GM21619 (cell line): ENCODE results near the gene SERPINB8.
A peak's percentile ranks its signal among the peaks of the same experiment; 100 is the strongest.

Source experiments
- ATAC-seq: cut with Tn5 transposase; IDR thresholded peaks from one replicate; pipeline ENCODE4 v1.9.1; 2021; ENCODE audit not compliant: unreplicated experiment

SERPINB8 gene

DNA sequence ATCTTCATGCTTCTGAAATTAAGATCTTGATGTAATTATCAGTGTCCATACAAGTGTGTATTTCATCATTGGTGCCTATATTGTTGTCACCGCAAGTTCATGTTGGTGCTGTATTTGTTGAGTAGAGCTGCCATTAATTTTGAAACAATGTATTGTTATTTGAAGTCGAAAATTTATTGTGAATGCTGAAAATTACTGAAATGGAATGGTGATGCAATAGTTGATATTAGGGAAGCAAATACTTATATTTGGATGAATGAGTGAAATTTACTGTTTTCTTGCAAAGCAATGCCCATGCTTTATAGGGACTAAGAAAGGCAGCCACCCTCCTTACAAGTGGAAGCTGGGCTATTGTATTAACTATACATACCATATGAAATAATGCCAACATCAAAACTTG, 41.6 kb downstream of the SERPINB8 start:
- ATAC-seq: no peak

DNA sequence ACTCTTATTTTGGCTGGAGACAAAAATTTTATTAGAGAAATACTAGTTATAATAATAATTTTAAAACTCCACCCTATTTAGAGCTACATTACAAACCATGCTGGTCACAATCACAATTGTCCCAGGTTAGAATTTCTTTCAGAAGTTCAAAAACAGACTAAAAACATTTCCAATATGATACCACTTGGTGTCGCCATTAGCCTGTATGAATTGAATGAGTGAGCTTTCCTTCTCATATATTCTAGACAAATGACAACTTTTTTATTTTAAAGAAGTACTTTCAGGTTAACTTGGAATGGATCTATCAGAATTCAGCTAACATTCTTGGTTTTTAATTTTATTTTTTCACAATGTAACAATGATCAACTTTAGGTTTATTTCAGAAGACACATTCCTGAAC, 48.0 kb downstream of the SERPINB8 start:
- ATAC-seq: peak; percentile 67

DNA sequence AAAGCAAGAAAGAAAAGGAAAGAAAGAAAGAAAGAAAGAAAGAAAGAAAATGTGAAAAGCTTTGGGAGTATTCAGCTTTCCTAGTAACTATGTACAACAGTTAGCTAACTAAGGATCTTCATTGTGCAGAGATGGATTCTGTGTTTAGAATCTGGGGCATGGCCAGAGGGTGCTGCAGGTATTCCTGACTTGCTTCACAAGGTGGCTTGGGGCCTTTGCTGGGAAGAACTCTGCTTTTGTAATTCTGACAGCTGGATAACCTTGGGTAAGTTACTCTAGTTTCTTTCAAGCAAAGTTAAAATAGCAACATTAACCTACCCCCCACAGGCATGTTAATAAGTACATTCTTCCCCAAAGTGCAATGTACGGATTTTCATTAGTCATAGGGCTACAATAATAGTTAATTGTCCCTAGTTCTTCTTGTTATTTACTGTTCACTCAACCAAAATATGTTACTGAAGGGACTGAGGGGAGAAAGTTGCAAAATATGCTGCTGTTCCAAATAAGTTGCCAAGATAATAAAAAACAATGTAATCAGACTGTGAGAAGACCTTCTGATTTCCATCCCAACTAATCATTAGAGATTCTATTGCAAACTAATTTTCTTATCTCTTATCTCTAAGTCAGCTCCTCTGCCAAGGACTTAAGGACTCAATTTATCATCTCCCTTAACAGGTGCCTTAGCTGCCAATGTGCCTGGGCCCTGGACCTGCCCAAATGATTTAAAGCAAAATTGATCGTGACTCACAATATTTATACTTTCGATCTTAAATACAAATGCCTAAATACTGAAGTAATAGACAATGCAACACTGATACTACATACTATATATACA, 50.3 kb downstream of the SERPINB8 start:
- ATAC-seq: no peak

GRCh38 chr18:64026350-64026749, 56.5 kb downstream of the SERPINB8 start:
- ATAC-seq: no peak

DNA sequence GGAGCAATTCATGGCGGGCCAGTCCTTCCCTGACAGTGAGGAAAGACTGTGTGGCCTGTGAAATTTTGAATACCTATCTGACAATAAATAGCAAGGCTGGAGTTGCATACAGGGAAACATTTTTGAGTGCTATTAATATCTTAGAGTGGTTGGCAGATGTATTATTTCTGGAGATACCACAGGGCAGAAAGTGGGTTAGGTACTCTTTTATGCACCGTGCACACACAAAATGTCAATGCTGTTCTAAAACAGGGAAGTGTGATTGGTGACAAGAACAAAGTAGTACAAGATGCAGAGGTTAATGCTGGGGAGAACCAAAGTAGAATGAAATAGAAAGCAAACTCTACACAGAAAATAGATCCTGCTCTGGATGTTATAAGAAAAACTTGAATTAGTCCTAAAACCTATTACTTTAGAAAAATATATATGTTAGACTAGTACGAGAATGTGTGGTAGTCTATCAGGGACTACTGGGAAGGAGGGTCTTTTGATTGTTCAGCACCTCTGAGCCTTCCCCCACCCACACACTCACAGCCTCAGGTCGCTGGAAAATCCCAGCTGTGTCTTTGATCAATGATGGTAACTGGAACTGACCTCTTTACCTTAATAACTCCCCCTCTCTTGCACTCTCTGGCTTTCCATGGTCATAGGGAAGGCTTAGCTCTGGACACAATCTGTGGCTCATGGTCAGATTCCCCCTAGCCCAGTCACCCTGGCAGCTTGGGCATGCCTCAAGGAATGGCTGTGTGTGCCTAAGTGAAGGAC, 58.2 kb downstream of the SERPINB8 start:
- ATAC-seq: peak; percentile 84

DNA sequence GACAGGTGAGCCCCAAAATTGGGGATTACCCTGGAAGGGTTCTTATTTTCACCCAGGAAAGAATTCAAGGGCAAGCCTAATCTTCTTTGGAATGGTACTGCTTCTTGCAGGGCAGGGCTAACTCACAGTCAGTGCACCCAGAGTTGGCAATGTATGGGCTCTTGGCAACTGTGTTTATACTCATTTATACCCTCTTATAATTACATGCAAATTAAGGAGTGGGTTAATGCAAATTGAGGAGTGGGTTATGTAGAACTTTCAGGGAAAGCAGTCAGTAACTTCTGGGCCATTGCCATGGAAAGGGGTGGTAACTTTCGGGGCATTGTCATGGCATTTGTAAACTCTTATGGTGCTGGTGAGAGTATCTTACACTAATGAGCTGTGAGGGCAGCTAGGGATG, 59.2 kb downstream of the SERPINB8 start:
- ATAC-seq: no peak

- no peak for ATAC-seq
Observed at GRCh38 chr18:64031411-64031810, 61.5 kb downstream of the SERPINB8 start.

GRCh38 chr18:64032312-64032711, 62.4 kb downstream of the SERPINB8 start:
- no peak for ATAC-seq

GRCh38 chr18:64037812-64038414, 68.0 kb downstream of the SERPINB8 start:
- ATAC-seq: peak; percentile 75
